MCF 10A (cell line): ENCODE results near the gene KLHL24. TPM values are rescaled to one million over a fixed set of nuclear protein-coding genes. Genes with fewer than 3 reads are reported as not detected.

ENCODE experiments used
- BruUV-seq: library from RNA; stranded (reverse); fragments of 400-500 nt; replicated peaks from 2 replicates; lab custom pipeline; 2021; lab: Mats Ljungman, UMichigan
- CTCF ChIA-PET: fragments of 300-600 bp; sonication (Branson Sonifier 250); formaldehyde crosslinking; extraction: SDS; loops from one replicate; lab custom pipeline; 2021; ENCODE audit warnings: antibody characterized with exemption, inconsistent platforms; lab: Yijun Ruan, JAX
- POLR2A ChIA-PET: fragments of 300-600, 350-650 bp; sonication (Branson Sonifier 250); formaldehyde crosslinking; extraction: SDS; loops from one replicate; lab custom pipeline; 2020; ENCODE audit warnings: antibody characterized with exemption, inconsistent platforms; lab: Yijun Ruan, JAX
- DNase-seq: peaks from one replicate; pipeline ENCODE4 v3.0.0-alpha.2; 2018; ENCODE audit not compliant: unreplicated experiment
- H3K27ac Mint-ChIP-seq: one replicate; pipeline ENCODE4 v1.8.0; 2022; ENCODE audit warnings: mild to moderate bottlenecking, low read depth, mixed read lengths; ENCODE audit not compliant: unreplicated experiment
- H3K27me3 Mint-ChIP-seq: one replicate; pipeline ENCODE4 v1.8.0; 2022; ENCODE audit warnings: mixed read lengths; ENCODE audit not compliant: insufficient read depth, unreplicated experiment
- H3K36me3 Mint-ChIP-seq: one replicate; pipeline ENCODE4 v1.8.0; 2022; ENCODE audit warnings: mild to moderate bottlenecking, moderate library complexity, mixed read lengths; ENCODE audit not compliant: insufficient read depth, unreplicated experiment
- H3K4me1 Mint-ChIP-seq: one replicate; pipeline ENCODE4 v1.8.0; 2022; ENCODE audit warnings: mixed read lengths; ENCODE audit not compliant: insufficient read depth, unreplicated experiment
- H3K4me3 Mint-ChIP-seq: one replicate; pipeline ENCODE4 v1.8.0; 2022; ENCODE audit warnings: mild to moderate bottlenecking, moderate library complexity, mixed read lengths; ENCODE audit not compliant: unreplicated experiment
- H3K9me3 Mint-ChIP-seq: one replicate; pipeline ENCODE4 v1.8.0; 2022; ENCODE audit warnings: mixed read lengths; ENCODE audit not compliant: unreplicated experiment
- CTCF ChIP-seq: fragments of 200-600 bp; IDR thresholded peaks from one replicate; pipeline ENCODE4 v1.8.0; 2022; ENCODE audit warnings: antibody characterized with exemption, mild to moderate bottlenecking; ENCODE audit not compliant: unreplicated experiment
- intact Hi-C: fragments of 100-400 bp; cut with micrococcal nuclease; formaldehyde crosslinking; loops from 2 replicates; pipeline ENCODE4 v1.14.1; 2022
- total RNA-seq: library from RNA; stranded (reverse); gene quantifications from 2 replicates; pipeline ENCODE4 v1.2.3, GENCODE V29; 2022

The KLHL24 gene
- total RNA-seq, 1 experiment from 2014 or later, result 13.0 TPM

- ChIA-PET CTCF (interaction anchor here (0.6 kb wide), 1 partner anchor 34 kb away, joined by 4 read pairs; no protein-coding TSS in a partner anchor), POLR2A (interaction anchor here (0.6 kb wide), 1 partner anchor 21 kb away, joined by 3 read pairs; no protein-coding TSS in a partner anchor)
- Mint-ChIP-seq H3K4me3 (no peak overlapping the region), H3K9me3 (no peaks in the 10 kb centered on the region), H3K27ac (no peak overlapping the region), H3K4me1 (no peaks in the 10 kb centered on the region), H3K36me3 (peaks cover 79% of the 10 kb centered on the region), H3K27me3 (no peaks in the 10 kb centered on the region)
- intact Hi-C loops, result no loop called here
- TF ChIP-seq CTCF, result no peak
- no TSS peak for BruUV-seq
- DNase-seq, result no peak
These were observed 92.8 kb downstream of the KLHL24 start for GRCh38 chr3:183728204-183728603.

GRCh38 chr3:183730361-183730760 is 94.9 kb downstream of the KLHL24 start:
- H3K4me1 Mint-ChIP-seq, result no peaks in the 10 kb centered on the region
- no peaks in the 10 kb centered on the region for H3K9me3 Mint-ChIP-seq
- peaks cover 87% of the 10 kb centered on the region for H3K36me3 Mint-ChIP-seq
- no peak for TF ChIP-seq CTCF
- POLR2A ChIA-PET, result no interaction called here
- no peaks in the 10 kb centered on the region for H3K27me3 Mint-ChIP-seq
- H3K4me3 Mint-ChIP-seq, result no peak overlapping the region
- CTCF ChIA-PET, result no interaction called here
- intact Hi-C loops, result no loop called here
- no peak overlapping the region for H3K27ac Mint-ChIP-seq
- no peak for DNase-seq
- BruUV-seq, result no TSS peak

DNA sequence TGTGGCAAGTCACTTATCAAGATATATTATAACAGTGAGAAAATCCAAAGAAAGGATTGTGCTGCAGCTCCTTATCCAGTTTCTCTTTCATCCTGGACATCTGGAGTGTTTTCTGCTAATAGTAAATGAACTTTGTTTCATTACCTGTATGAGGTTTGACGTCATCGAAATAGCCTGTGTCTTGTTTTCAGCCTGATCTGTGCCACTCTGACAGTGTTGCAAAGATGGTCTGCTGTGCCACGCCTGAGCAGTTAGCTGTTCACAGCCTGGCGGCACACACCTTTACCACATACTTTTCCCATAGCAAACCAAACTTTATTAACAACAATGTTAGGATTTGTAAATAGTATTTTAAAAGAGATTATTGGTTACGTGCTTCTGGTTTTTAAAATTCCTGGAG is 96.2 kb downstream of the KLHL24 start:
- no peaks in the 10 kb centered on the region for H3K27me3 Mint-ChIP-seq
- H3K36me3 Mint-ChIP-seq, result peaks cover 89% of the 10 kb centered on the region
- H3K4me3 Mint-ChIP-seq, result no peak overlapping the region
- no peaks in the 10 kb centered on the region for H3K4me1 Mint-ChIP-seq
- CTCF ChIA-PET, result interaction anchor here (0.6 kb wide), 2 partner anchors 210 to 1949 kb away, joined by 3 to 4 read pairs; no protein-coding TSS in a partner anchor
- no peak overlapping the region for H3K27ac Mint-ChIP-seq
- POLR2A ChIA-PET, result no interaction called here
- BruUV-seq, result no TSS peak
- no peak for DNase-seq
- H3K9me3 Mint-ChIP-seq, result no peaks in the 10 kb centered on the region
- intact Hi-C loops, result no loop called here
- TF ChIP-seq CTCF, result no peak

DNA sequence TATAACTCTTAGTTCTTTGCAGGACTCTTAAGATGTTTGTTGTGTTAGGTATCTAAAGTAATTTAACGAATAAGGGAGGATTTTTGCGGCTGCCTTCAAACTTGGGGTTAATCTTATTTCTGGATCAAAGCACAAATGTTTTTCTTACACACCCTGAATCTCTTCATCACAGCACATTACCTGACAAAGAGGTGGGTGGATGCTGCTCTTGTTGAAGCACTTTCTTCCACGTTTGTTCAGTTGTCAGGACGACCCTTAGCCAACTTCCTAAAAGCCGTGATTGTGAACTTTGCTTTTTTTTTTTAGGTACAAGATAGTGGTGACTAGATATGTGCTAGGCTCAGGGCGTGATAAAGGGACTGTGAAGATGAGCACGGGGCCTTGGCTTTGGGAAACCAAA is 98.1 kb downstream of the KLHL24 start:
- H3K4me3 Mint-ChIP-seq, result no peak overlapping the region
- H3K9me3 Mint-ChIP-seq, result no peaks in the 10 kb centered on the region
- CTCF ChIA-PET, result no interaction called here
- peaks cover 87% of the 10 kb centered on the region for H3K36me3 Mint-ChIP-seq
- intact Hi-C loops, result no loop called here
- no peak for TF ChIP-seq CTCF
- no peak overlapping the region for H3K27ac Mint-ChIP-seq
- POLR2A ChIA-PET, result interaction anchor here (0.7 kb wide), 1 partner anchor 16 kb away, joined by 3 read pairs; no protein-coding TSS in a partner anchor
- H3K27me3 Mint-ChIP-seq, result no peaks in the 10 kb centered on the region
- no TSS peak for BruUV-seq
- DNase-seq, result no peak
- H3K4me1 Mint-ChIP-seq, result no peaks in the 10 kb centered on the region

Other genes with a start within 250 kb of the KLHL24 start
- 2.6 and 3.4 TPM in 2 replicates for gene MCF2L2, start 207.0 kb upstream of the KLHL24 start, total RNA-seq
- gene KLHL6, start 79.9 kb upstream of the KLHL24 start, total RNA-seq, result not detected in 2 replicates
- 24.7 and 29.4 TPM in 2 replicates for gene YEATS2, start 62.2 kb downstream of the KLHL24 start, total RNA-seq
- 1.1 and 1.9 TPM in 2 replicates for gene MAP6D1, start 190.0 kb downstream of the KLHL24 start, total RNA-seq
- gene PARL, start 249.3 kb downstream of the KLHL24 start, total RNA-seq, result 73.5 and 88.0 TPM in 2 replicates